ENCODE measurements around the gene HCFC1R1. TPM values are rescaled to one million over a fixed set of nuclear protein-coding genes. Genes with fewer than 3 reads are reported as not detected.

HCFC1R1 gene
- total RNA-seq, 1 donor from 2014 or later, result 47.0 TPM

GRCh38 chr16:2981177-2981898 is 42.4 kb downstream of the HCFC1R1 start:
- no peak for TF ChIP-seq EZH2 (IDR thresholded peaks at IDR 0.05; ENCODE audit: insufficient read depth, low read length)
- TF ChIP-seq CTCF (IDR thresholded peaks at IDR 0.05; ENCODE audit: insufficient read depth, low read depth, low read length), result no peak
- Histone ChIP-seq H3K4me1 (ENCODE audit: insufficient read depth, low read length) (peaks cover 17% of the 10 kb centered on the region), H3K9ac (ENCODE audit: low read length) (peak overlapping the region; percentile 92), H2AFZ (ENCODE audit: low read depth, low read length) (no peak overlapping the region), H4K20me1 (ENCODE audit: insufficient read depth, low read length) (no peaks in the 10 kb centered on the region), H3K4me2 (ENCODE audit: low read length) (peak overlapping the region; percentile 97), H3K36me3 (ENCODE audit: insufficient read depth, low read length) (no peaks in the 10 kb centered on the region), H3K9me3 (ENCODE audit: insufficient read depth, low read depth, low read length) (no peaks in the 10 kb centered on the region), H3K27ac (ENCODE audit: low read depth, low read length) (no peak overlapping the region), H3K27me3 (ENCODE audit: insufficient read depth, low read length) (no peaks in the 10 kb centered on the region), H3K4me3 (ENCODE audit: insufficient read depth, low read depth, low read length) (peak overlapping the region; percentile 68), H3K79me2 (ENCODE audit: insufficient read depth, low read length) (peaks cover 6% of the 10 kb centered on the region)
- H3K27ac Mint-ChIP-seq (ENCODE audit: unreplicated experiment), result peak overlapping the region; percentile 72
- H3K4me1 Mint-ChIP-seq (ENCODE audit: low read depth, unreplicated experiment), result peaks cover 3% of the 10 kb centered on the region
- peaks cover 12% of the 10 kb centered on the region for H3K27me3 Mint-ChIP-seq (ENCODE audit: low read depth, unreplicated experiment)
- FAIRE-seq (no peak), DNase-seq (ENCODE audit: low read depth) (no peak)
- H3K9me3 Mint-ChIP-seq (ENCODE audit: unreplicated experiment), result no peaks in the 10 kb centered on the region
- H3K36me3 Mint-ChIP-seq (ENCODE audit: low read depth, unreplicated experiment), result no peaks in the 10 kb centered on the region
- peak overlapping the region; percentile 83 for H3K4me3 Mint-ChIP-seq (ENCODE audit: unreplicated experiment)

GRCh38 chr16:2980227-2981176 is 43.2 kb downstream of the HCFC1R1 start, which contains the start of gene PKMYT1:
Gene PKMYT1, minus strand, starts transcription at chr16:2980446. Its CDS starts 789 bp downstream, at chr16:2979657.
- peaks cover 10% of the 10 kb centered on the region for H3K27me3 Mint-ChIP-seq (ENCODE audit: low read depth, unreplicated experiment)

More at GRCh38 chr16:2980227-2981176, 43.2 kb downstream of the HCFC1R1 start, which contains the start of gene PKMYT1:
- Histone ChIP-seq H3K9ac (ENCODE audit: low read length) (peak within 1 kb of the TSS; percentile 92), H3K4me1 (ENCODE audit: insufficient read depth, low read length) (peaks cover 17% of the 10 kb centered on the region), H3K36me3 (ENCODE audit: insufficient read depth, low read length) (no peaks in the 10 kb centered on the region), H3K9me3 (ENCODE audit: insufficient read depth, low read depth, low read length) (no peaks in the 10 kb centered on the region), H3K79me2 (ENCODE audit: insufficient read depth, low read length) (peaks cover 6% of the 10 kb centered on the region), H3K27ac (ENCODE audit: low read depth, low read length) (peak within 1 kb of the TSS; percentile 77), H2AFZ (ENCODE audit: low read depth, low read length) (peak within 1 kb of the TSS; percentile 97), H3K4me3 (ENCODE audit: insufficient read depth, low read depth, low read length) (peak within 1 kb of the TSS; percentile 68), H3K4me2 (ENCODE audit: low read length) (peak within 1 kb of the TSS; percentile 97), H4K20me1 (ENCODE audit: insufficient read depth, low read length) (no peaks in the 10 kb centered on the region), H3K27me3 (ENCODE audit: insufficient read depth, low read length) (no peaks in the 10 kb centered on the region)
- H3K9me3 Mint-ChIP-seq (ENCODE audit: unreplicated experiment), result no peaks in the 10 kb centered on the region
- H3K27ac Mint-ChIP-seq (ENCODE audit: unreplicated experiment), result peak within 1 kb of the TSS; percentile 72
- peaks cover 3% of the 10 kb centered on the region for H3K4me1 Mint-ChIP-seq (ENCODE audit: low read depth, unreplicated experiment)
- peak; percentile 41 for DNase-seq (ENCODE audit: low read depth)
- peak within 1 kb of the TSS; percentile 83 for H3K4me3 Mint-ChIP-seq (ENCODE audit: unreplicated experiment)
- no peak for FAIRE-seq
- TF ChIP-seq EZH2 (IDR thresholded peaks at IDR 0.05; ENCODE audit: insufficient read depth, low read length) (no peak), CTCF (IDR thresholded peaks at IDR 0.05; ENCODE audit: insufficient read depth, low read depth, low read length) (no peak)
- no peaks in the 10 kb centered on the region for H3K36me3 Mint-ChIP-seq (ENCODE audit: low read depth, unreplicated experiment)
